Natural killer cell treated with Interleukin-12 subunit alpha and Interleukin-12 subunit beta and Interleukin-15 and Interleukin-18, amount 100 ng/mL, for 72 hours (primary cell): Measurements from ENCODE around the gene MAML1. TPM values are rescaled to one million over a fixed set of nuclear protein-coding genes. Genes with fewer than 3 reads are reported as not detected.

Experiments used
- ATAC-seq, 2 donors: fragments of 150-1000 bp; cut with Tn5 transposase in 1 of 2; sonication (Bioruptor Pico), chemical (Tn5 transposase) in 1 of 2; 2 replicates each; pipeline ENCODE4 v1.10.0; 2021
- DNase-seq: peaks from one replicate; pipeline ENCODE4 v3.0.0; 2022; ENCODE audit warnings: low spot score
- H3K27ac Mint-ChIP-seq, 2 donors: 1 replicate in 1 of 2; 2 replicates in 1 of 2; pipeline ENCODE4 v1.8.0; 2022; ENCODE audit warnings: mixed read lengths in 2 of 2, mild to moderate bottlenecking in 1 of 2, moderate library complexity in 1 of 2
- H3K27me3 Mint-ChIP-seq, 2 donors: 1 replicate in 1 of 2; 2 replicates in 1 of 2; pipeline ENCODE4 v1.8.0; 2022; ENCODE audit warnings: mixed read lengths in 2 of 2
- H3K36me3 Mint-ChIP-seq: one replicate; pipeline ENCODE4 v1.8.0; 2022; ENCODE audit warnings: mixed read lengths
- H3K4me1 Mint-ChIP-seq, 2 donors: 1 replicate in 1 of 2; 2 replicates in 1 of 2; pipeline ENCODE4 v1.8.0; 2022; ENCODE audit warnings: low read depth in 2 of 2, mixed read lengths in 2 of 2, mild to moderate bottlenecking in 1 of 2
- H3K4me3 Mint-ChIP-seq: one replicate; pipeline ENCODE4 v1.8.0; 2022; ENCODE audit warnings: mixed read lengths
- H3K9me3 Mint-ChIP-seq: 2 replicates; pipeline ENCODE4 v1.8.0; 2022; ENCODE audit warnings: mixed read lengths
- total RNA-seq, 2 donors: library from RNA; stranded (reverse); gene quantifications; one replicate each; pipeline ENCODE4 v1.2.3, GENCODE V29; 2022

MAML1 gene
- total RNA-seq, 2 donors from 2014 or later: 31.4 to 41.1 TPM

DNA sequence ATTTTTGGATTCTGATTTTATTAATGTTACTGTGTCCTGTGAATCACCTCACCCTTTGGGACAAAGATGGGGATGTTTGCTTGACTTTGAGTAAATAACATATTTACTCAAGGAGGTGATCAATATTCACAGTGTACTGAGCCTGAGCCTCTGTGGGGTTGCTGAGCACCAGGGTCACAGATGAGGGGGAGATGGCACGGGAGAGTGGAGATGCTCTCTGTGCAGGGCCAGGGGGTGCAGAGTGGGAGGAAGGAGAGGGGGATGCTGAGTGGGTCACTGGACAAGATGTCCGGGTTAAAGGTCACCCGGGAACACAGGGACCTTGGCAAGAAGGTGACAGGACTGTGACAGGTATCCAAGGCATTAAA is 92.1 kb downstream of the MAML1 start:
- Mint-ChIP-seq H3K9me3 (no peaks in the 10 kb centered on the region), H3K27me3 (no peaks in the 10 kb centered on the region), H3K27ac (no peak overlapping the region), H3K4me3 (peak overlapping the region; percentile 3), H3K36me3 (peaks cover 28% of the 10 kb centered on the region), H3K4me1 (peaks cover 42 to 58% of the 10 kb centered on the region in 2 donors)
- DNase-seq (no peak), ATAC-seq (no peak)

DNA sequence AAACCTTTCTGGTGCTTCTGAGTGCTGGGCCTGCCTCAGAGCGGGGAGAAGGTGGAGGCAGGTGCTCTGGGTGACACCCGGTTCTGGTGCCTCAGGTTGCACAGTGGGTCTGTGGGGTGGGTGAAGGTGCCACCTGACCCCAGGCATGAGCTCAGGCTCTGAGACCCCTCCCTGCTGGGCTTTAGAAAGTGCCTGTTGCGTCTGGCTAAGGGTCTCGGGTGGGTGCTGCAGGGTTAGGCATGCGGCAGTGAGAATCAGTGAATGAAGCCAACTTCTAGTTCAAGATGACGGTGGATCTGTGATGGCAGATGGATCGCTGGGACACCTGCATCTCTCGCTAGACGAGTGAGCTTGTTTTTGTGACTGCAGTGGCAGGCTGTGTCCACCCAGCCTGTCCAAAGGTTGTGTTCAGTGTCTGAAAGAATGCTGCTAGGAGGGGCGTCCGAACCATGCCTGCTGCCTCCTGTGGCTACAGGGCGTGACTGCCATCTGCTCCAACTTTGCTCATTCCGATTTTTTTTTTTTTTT is 93.1 kb downstream of the MAML1 start:
- H3K9me3 Mint-ChIP-seq: no peaks in the 10 kb centered on the region
- H3K4me1 Mint-ChIP-seq: peaks cover 40 to 53% of the 10 kb centered on the region in 2 donors
- no peak overlapping the region for H3K27ac Mint-ChIP-seq
- DNase-seq: no peak
- H3K27me3 Mint-ChIP-seq: no peaks in the 10 kb centered on the region
- ATAC-seq: no peak
- peaks cover 33% of the 10 kb centered on the region for H3K36me3 Mint-ChIP-seq
- no peak overlapping the region for H3K4me3 Mint-ChIP-seq

Other genes starting within 250 kb of the MAML1 start
- 10 to 100 TPM; 29.2 to 41.0 TPM for gene RUFY1, start 182.3 kb upstream of the MAML1 start, total RNA-seq
- gene HNRNPH1, start 109.2 kb upstream of the MAML1 start, total RNA-seq: 1,000 to 10,000 TPM in 1 of 2 donors, 100 to 1,000 TPM in 1; 874 to 1,296 TPM
- gene CBY3, start 51.8 kb upstream of the MAML1 start, total RNA-seq: 1 to 10 TPM in 1 of 2 donors, not detected in 1; 1.6 TPM
- gene CANX, start 33.9 kb upstream of the MAML1 start, total RNA-seq: 100 to 1,000 TPM; 633 to 749 TPM
- gene LTC4S, start 61.2 kb downstream of the MAML1 start, total RNA-seq: 1 to 10 TPM; 2.9 to 4.0 TPM
- gene MGAT4B, start 74.0 kb downstream of the MAML1 start, total RNA-seq: 100 to 1,000 TPM in 1 of 2 donors, 10 to 100 TPM in 1; 73.2 to 105 TPM
- gene SQSTM1, start 88.1 kb downstream of the MAML1 start, total RNA-seq: 100 to 1,000 TPM; 218 to 332 TPM
- 10 to 100 TPM; 15.9 to 25.2 TPM for gene MRNIP, start 126.0 kb downstream of the MAML1 start, total RNA-seq
- 100 to 1,000 TPM; 114 to 151 TPM for gene TBC1D9B, start 175.1 kb downstream of the MAML1 start, total RNA-seq